SHP77 (cell line): ENCODE measurements around the gene ACP6.
"Not testable (repeated sequence)": the region's sequence is repeated elsewhere in the genome, so short reads cannot be mapped to it uniquely, and the experiment has no call there.

Experiments used
- DNase-seq, 2 experiments: peaks; one replicate each; lab custom pipeline; 2025; lab: John Stamatoyannopoulos, UW

ACP6 gene

DNA sequence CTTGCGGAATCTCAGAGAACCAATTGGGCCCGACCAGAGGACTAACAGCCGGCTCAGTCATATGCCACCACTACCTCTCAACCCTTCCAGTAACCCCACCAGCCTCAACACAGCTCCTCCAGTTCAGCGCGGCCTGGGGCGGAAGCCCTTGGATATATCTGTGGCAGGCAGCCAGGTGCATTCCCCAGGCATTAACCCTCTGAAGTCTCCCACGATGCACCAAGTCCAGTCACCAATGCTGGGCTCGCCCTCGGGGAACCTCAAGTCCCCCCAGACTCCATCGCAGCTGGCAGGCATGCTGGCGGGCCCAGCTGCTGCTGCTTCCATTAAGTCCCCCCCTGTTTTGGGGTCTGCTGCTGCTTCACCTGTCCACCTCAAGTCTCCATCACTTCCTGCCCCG is 49.8 kb downstream of the ACP6 start:
- DNase-seq: no peak

GRCh38 chr1:147619741-147620140 is 50.6 kb downstream of the ACP6 start:
- DNase-seq: no peak

DNA sequence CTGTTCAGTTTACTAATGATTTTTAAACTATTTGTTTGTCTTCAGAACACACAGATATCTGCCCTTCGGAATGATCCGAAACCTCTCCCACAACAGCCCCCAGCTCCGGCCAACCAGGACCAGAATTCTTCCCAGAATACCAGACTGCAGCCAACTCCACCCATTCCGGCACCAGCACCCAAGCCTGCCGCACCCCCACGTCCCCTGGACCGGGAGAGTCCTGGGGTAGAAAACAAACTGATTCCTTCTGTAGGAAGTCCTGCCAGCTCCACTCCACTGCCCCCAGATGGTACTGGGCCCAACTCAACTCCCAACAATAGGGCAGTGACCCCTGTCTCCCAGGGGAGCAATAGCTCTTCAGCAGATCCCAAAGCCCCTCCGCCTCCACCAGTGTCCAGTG is 51.6 kb downstream of the ACP6 start:
- DNase-seq: no peak

DNA sequence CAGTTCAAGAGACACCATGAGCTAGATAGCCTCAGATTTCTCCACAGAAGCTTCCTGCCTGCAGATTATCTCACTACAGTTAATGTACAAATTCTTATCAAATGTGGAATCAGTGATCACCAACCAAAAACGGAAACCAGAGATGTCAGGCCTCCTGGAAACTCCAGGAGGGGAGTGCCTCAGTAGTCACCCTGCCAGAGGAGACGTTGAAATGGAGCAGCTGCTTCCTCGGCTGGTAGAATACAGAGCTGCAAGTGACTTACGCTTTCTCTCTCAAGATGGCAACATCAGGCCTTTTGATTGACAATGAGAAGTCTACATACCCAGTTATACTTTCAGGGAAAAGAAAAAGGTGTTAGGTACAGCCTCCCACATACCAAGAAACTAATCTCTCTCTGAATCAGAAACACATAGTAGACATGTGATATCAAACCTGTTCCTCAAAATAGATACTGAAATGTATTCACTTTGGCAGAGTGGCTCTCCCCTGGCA is 52.2 kb downstream of the ACP6 start:
- DNase-seq: no peak

GRCh38 chr1:147614966-147615365 is 55.4 kb downstream of the ACP6 start:
- not testable (repeated sequence) for DNase-seq

DNA sequence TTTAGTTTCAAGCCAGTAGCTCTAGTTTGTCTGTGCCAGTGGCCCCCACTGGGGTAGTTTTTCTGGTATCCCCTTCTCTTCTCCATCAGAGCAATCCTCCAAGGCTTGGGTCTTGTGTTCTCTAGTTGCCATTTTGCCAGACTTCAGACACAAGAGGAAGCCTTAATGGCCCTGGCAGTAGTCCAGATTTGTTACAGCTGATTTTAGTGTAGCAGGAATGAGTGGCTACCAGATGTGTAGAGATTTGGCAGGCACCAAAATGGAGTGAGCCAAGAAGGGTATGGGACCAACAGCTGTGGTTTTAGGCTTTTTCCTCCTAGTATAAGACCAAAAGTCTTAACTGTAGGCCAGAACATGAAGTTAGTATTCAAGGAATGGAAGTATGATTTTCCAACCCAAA is 56.8 kb downstream of the ACP6 start:
- DNase-seq: peak; percentile 37 to 76

- DNase-seq: peak; percentile 95 to 97
Measured at GRCh38 chr1:147612366-147612765, 58.0 kb downstream of the ACP6 start.

- DNase-seq: no peak
Measured at GRCh38 chr1:147611586-147611985, 58.7 kb downstream of the ACP6 start.

- peak; percentile 66 to 82 for DNase-seq
Measured at GRCh38 chr1:147611021-147611426, 59.3 kb downstream of the ACP6 start.

- DNase-seq: no peak
Measured at GRCh38 chr1:147609358-147609757, 61.0 kb downstream of the ACP6 start.

DNA sequence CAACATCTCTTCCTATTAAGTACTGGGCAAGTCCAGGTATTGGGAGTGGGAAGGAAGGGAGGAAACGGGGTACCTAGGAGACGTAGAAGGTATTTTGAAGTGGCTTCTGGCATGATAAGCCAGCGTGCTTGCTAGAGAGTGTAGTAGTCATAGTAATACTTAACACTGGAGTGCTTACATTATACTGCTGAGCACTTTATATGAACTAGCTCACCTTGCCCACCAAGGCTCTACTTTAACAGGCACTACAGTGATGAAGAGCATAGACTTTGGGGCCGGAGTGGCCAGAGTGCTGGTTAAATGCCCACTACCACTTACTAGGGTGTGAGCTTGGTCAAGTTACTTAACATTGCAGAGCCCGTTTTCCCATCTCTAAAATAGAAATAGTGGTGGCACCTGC is 61.7 kb downstream of the ACP6 start:
- DNase-seq: no peak

DNA sequence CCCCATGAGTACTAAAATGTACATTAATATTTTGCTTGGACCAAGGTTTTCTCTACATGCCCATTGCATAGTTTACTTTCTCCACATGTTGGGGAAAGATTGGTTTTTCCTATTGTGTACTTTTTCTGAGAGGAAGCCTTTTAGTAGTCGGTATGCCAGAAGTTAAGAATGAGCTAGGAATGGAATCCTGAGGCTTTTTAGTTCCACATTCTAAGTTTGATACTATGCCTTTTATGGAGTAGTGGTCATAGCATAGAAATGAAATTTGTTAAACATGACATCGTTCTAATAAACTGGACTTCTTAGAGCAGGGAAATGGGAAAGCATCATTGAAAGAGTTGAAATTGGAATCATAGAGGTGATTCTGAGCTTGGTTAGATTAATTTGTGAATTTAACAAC is 64.7 kb downstream of the ACP6 start:
- DNase-seq: no peak

GRCh38 chr1:147603986-147604385 is 66.3 kb downstream of the ACP6 start:
- DNase-seq: no peak

DNA sequence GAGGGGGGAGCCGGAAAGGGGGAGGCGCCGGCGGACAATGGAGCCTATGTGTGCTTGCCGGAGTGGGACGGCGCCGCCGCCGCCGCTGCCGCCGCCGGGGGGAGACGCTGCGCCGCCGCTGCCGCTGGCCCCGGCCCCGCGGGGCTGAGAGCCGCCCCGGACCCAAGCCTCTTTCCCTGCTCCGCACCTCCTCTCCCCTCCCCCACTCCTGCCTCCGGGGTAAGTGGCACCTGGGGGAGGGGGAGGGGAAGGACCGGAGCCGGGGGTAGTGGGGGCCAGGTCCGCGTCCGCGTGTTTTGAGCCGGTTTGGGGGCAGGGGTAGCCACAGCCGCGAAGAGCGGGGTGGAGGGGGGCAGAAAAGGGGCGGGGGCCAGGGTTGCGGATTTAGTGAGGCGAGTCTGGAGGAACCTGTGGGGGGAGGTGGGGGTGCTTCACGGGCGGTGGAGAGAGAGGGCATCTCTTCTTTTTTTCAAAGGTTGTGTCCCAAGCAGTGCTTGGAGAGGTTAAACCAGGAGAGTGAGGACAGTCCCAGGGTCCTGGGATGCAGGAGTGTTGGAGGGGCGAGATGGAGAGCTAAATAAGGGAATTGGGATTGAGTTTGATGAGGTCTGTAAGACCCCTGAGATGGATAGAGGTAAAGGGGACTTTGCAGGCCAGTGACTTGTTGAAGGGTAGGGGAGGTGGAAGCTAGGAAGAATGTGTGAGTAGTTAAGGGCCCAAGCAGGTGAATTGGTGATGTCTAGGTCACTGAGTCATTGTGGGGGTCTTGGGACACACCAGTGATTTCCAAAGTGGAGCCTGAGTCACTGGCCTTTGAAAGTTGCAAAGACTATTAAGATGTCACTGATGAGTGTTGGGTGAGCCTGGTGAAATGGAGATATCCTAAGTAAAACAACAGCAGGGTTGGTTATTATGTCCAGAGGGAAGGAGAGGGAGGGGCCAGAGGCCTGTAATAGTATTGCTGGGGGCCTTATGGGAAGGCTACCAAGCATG is 69.9 kb downstream of the ACP6 start:
- DNase-seq: peak in 1 of 2 experiments; percentile 39

GRCh38 chr1:147599362-147600118 is 70.8 kb downstream of the ACP6 start:
- peak; percentile 99 for DNase-seq

- peak; percentile 66 to 78 for DNase-seq
Measured at GRCh38 chr1:147598621-147599361, 71.5 kb downstream of the ACP6 start.

DNA sequence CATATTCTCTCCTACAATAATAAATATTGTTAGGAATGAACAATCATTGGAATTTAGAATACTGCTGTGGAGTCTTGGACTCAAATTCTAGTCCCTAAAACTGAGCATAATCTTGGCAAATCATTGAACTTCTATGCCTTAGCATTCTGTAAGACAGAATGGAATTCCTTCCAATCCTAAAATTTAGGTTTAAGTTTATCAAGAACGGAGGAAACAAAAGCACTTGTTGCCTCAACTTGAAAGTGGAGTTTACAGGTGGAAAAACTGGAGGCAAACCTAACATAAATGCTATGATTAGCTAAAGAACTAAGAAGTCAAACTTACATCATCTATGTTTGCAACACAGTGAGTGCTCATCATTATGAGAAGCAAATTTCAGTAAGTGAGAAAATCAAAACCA is 73.3 kb downstream of the ACP6 start:
- DNase-seq: no peak
